Fibroblast of upper back skin (primary cell): ENCODE results near the gene RPN2.
A peak's percentile ranks its signal among the peaks of the same experiment; 100 is the strongest.

Source experiments
- DNase-seq: peaks from one replicate; pipeline ENCODE4 v3.0.0-alpha.2; 2013

The RPN2 gene

DNA sequence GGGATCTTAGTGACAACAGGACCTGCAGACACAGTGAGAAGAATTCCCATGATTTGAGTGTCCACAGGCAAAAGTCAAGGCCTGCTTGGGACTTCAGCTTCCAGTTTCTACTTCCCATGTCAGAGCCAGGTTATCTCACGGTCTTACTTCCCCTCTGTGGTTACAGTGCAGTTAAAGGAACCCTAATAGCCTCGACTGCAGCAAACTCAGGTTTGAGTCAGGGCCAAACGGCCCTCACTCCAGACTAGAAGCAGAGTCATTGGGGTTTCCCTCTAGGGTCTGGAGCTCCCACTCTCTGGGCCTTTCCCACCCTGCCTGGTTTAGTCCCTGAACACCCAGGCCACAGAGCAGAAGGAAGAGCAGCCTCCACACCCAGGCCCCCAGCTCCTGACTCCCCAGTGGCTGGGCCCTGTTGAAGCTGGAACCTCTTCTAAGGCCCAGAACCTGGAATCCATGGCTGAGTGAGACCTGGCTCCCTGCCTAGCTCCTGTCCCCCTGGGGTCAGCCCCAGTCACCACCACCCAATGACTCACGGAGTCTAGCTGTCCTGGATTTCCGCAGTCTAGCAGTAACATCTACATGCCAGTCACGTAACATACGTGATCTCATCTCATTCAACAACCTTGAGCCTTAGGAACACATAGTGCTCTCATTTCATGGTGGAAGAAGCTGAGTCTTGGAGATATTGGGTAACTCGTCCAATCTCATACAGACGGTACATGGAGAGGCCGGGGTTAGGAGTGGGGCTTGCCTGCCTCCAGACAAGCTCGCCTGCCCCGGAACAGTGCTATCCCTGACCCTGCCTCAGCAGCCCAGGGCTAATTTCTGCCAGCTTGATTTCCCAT, 91.7 kb downstream of the RPN2 start:
- peak; percentile 27 for DNase-seq

DNA sequence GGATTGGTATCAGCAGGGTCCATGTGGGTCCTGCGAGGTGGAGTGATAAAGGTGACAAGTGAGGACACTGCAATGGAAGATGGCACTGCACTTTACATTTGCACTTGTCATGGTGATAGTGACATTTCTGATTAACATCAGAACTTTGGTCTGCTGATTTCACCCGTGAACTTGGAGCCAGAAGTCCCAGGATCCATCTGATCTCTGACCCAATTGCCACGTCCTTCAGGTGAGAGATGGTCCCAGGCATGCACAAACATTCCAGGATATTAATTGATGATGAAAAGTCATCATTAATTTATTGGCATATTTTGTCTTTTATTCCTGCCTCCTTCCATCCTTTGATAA, 92.3 kb downstream of the RPN2 start:
- no peak for DNase-seq

DNA sequence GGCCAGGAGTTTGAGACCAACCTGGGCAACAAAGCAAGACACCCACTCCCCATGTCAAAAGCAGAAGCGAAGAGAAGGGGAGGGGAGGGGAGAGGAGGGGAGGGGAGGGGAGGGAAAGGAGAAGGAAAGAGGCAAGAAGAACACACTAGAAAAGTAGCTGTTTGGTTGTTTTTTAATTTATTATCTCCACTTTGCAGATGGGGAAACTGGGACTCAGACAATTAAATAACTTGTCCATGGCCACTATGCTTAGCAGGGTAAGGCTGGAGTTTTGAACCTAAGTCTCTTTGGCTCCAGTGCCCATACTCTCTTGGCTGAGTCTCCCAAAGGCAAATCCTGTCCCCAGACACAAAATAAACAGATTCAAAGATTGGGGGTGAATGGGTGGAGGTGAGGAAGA, 94.9 kb downstream of the RPN2 start:
- DNase-seq, result no peak

DNA sequence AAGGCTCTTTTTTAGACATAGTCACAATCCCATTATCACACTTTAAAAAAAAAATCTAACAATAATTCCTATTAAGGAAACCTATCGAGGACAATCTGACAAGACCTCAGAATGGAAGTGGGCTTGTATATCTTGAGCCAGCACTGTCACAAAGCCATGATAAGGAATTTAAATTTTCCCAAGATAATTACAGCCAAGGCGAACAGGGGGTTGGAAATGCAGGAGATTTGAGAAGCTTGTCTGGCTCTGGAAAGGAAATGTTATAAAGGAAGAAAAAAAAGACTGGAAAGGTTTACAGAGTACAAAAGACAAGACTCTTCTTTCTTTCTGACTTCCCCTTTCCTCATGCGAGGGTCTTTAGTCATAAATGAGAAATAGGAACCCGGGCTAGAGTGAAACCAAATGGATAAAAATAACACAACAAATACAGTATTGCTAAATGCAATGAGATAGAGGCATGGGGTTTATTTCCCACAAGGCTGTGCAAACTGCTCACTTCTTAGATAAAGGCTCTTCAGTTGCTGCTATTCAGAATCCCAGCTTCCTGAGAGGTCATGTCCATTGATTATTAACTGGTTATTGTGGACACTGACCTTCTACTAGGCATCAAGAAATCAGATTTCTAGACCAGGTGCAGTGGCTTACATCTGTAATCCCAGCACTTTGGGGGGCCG, 95.9 kb downstream of the RPN2 start:
- DNase-seq, result no peak

DNA sequence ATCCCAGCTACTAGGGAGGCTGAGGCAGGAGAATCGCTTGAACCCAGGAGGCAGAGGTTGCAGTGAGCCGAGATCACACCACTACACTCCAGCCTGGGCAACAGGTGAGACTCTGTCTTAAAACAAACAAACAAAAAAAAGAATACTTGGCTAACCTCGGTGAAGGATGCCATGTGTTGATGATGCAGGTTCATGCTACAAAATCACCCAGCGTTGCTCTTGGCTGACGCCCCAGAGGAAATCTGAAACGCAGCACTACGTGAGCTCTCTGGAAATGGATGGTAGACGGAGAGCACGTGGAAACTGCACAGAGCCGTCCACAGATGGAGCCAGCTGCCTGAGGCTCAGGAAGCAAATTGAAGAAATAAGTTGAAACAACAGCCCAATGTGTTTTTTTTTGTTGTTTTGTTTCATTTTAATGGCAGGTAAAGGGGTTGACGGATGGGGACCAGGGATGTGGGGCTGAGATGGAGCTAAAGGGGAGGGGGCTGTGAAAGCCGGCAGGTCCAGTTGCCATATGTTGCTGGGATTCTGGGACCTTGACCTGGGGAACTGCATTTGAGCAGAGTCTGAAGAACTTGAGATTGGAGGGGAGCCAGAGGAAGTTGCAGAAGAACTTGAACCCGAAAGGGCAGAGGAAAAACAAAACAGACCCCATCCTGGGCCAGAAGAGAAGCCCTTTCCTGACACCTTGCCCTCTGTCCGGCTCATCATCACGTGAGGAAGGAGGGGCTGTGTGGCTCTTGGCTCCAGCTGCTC, 97.5 kb downstream of the RPN2 start:
- peak; percentile 75 for DNase-seq

DNA sequence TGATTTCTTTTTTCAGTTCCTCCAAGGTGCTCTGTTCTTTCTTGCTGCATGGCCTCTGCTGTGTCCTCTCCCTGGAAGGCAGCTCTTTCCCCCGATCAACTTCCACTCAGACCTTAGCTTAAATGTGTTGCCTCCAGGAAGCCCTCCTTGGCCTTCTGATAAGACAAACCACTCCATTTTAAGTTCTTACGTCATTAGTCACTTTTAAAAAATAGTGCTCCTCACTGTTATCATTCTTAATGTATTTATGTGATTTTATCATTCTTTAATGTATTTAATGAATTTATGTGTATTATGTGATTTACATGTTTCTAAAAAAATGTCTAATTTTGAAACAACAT, 98.1 kb downstream of the RPN2 start:
- no peak for DNase-seq

DNA sequence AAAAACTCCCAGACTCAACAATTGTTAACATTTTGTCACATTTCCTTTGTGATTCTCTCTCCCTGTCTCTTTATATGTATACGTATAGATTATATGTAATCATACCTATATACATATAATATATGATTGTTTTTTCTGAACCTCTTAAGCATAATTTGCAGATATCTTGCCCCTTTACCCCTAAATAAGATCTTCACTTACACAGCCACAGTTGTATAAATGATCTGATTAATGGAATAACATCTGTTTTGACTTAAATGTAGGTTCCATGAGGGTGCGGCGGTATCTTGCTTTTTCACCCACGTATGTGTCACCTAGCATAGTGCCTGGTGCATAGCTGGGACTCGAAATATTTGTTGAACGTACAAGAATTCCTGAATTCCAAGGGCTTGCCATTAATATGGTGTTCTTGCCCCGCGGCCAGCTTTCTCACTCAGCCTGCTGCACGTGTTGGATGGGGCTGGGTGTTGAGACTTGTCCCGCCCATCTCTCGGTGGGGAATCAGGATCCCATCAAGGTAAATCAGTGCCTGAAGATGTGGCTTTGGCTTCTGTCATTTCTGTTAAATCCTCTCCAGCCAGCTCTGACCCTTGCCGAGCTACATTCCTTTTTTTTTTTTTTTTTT, 99.9 kb downstream of the RPN2 start:
- peak; percentile 43 for DNase-seq

DNA sequence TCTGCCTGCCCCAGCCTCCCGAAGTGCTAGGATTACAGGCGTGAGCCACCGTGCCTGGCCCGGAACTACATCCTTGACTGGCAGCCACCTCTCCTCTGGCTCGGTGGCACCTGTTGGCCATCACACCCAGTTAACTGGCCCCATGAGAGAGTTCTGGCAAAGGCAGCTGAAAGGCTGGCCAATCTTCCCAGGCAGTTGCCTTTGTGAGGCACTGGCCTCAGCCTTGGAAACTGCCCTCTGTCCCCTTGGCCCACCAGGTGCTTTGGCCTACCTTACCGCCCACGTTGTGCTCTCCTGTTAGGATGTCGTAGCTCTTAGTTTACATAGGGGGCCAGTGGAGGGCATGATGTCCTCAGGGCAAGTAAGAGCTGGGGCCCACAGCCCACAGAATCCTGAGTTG, 100.7 kb downstream of the RPN2 start:
- DNase-seq, result no peak

DNA sequence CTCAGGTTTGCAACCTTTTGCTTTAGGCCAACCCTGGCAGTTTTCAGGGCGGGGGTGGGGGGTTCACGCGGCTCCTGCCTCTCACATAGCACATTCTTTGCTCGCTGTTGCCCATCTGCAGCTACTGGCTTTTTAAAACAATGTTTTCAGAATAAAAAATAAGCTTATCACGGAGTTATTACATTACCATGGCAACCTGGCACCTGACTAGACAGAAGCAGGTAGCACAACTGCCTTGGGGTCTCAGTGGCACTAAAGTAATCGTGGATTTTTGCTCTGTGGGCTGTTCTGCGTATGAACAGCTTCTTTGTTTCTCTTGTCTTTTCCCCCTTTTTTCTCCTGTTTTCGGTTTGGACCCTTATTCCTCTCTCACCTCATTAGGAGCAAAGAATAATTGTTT, 101.3 kb downstream of the RPN2 start:
- no peak for DNase-seq

DNA sequence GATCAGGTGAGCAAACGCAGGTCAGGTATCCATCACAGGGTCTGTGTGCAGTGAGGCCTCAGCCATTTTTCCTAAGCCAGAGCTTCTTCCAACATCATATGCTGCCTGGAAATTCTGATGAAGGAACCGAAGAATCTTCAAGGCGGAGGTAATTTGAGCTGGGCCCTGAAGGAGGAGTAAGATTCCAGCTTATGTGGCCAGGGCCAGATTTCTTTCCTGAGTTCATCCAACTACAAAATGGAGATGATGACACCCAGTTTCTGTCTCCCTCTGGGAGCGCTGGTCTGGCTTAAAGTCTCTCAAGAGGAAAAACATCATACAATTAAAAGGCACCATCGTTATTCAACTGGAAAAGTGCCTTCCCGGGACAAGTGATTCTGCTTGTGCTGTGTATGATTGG, 103.4 kb downstream of the RPN2 start:
- peak; percentile 81 for DNase-seq

DNA sequence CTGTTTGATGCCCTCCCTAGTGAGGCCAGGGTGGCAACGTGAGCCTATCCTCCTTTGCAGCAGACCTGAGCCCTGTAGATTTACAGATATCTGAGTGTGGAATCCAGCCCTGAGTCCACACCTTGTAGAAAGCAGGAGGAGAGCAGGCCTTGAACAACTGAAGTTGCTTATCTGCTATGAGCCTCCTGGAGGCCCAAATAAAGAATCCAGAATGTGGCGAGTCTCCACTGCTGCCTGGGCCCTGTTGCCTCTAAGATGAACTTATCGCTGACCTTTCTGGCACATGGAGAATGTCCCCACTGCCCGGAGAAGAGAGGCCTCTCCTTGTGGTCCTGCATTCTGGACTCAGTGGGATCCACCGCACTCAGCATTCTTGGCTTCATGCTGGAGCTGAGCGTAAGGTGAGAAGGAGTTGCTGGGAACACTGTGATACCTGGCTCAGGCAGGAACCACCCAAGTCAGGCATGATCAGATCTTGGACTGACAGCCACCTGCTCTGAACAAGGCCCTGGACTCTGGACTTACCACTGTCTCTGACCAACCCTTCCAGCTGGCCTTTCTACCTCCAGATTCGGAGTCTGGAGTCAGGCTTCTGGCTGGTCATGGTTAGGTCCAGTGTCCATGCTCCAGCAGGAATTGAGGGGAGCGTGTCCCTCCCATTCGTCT, 104.5 kb downstream of the RPN2 start:
- no peak for DNase-seq

DNA sequence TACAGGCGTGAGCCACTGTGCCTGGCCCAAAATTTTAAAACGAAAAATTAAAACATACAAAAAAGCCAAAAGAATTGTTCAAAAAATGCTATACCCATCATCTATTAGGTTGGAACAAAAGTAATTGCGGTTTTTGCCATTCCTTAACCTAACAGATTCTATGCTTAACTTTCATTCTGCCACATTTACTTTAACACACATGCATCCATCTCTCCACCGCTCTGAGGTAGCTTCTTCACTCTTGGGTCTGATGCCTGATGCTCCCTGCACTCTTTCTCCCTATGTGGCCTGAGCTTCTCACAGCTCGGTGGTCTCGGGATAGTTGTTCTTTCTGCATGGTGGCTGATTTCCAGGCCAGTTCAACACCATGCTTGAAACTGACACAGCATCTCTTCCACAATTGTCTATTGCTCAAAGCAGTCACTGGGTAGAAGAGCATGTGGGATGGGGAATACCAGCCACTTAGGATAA, 105.6 kb downstream of the RPN2 start:
- DNase-seq, result no peak

DNA sequence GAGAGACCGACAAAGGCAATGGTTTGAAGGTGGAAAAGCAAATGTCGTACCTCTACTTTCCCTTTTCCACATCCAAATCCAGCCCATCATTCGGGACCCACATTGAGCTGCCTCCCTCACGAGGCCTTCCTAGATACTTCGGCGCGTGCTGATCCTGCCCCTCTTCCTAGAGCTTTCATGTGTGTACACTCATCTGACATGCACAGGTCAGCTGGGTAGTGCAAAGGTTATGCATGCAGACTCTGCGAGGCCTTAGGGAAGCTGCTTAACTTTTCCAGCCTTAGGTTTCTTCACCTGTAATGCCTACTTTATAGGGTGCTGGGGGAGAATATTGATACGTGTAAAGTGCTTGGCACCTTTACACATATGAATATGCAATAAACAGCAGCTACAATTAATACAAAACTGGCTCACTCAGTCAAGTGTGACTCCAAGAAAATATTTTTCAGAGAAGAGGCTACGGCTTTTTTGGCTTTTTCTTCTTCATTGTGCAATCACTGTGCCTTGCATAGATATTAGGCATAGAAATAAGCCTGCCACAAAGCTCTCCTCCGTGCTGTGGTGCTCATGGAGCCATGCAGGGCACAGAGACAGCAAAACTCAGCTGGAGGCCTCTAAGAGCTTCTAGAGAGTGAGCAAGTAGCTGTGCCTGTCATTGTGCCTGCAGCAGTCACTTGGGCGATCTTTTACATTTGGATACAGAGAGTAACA, 106.7 kb downstream of the RPN2 start:
- DNase-seq, result no peak

DNA sequence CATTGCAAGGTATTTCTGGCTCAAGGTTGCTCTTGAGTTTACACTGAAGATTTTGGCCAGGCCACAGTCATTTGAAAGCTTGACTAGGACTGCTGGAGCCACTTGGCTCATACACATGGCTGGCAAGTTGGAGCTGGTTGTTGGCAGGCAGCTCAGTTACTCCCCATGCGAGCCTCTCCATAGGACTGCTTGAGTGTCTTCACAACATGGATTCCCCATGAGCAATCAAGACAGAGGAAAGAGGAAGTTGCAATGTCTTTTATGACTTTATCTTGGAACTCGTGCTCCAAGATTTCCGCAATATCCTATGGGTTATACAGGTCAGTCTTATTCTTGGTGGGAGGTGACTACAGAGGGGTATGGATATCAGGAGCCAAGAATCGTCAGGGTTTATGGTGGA, 109.0 kb downstream of the RPN2 start:
- no peak for DNase-seq

DNA sequence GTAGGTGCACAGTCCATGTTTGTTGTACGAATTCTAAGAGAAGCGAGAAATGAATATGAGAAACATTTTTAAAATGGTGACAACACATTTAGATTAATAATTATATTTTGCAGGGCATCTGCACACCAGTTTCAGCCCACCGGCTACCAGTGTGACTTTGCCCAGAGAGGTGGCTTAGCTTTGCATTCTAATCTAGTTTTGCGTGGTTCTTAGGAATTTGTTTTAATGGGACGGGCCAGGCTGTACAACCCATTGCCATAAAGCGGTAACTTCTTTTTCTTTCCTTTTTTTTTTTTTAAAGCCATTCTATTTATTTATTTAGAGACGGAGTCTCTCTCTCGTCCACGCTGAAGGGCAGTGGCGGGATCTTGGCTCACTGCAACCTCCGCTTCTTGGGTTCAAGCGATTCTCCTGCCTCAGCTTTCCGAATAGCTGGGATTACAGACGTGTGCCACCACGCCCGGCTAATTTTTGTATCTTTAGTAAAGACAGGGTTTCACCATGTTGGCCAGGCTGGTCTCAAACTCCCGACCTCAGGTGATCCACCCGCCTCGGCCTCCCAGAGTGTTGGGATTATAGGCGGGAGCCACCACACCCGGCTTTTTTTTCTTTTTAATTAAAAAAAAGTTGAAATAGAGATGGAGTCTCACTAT, 111.2 kb downstream of the RPN2 start:
- DNase-seq, result no peak
